HUES6 (cell line): ENCODE data around the gene ZNF823.
A peak's percentile ranks its signal among the peaks of the same experiment; 100 is the strongest.

Experiments
- H3K27ac ChIP-seq: 2 replicates; pipeline ENCODE4 v1.7.0; 2013; ENCODE audit warnings: low read depth, mild to moderate bottlenecking, low read length, inconsistent platforms
- H3K27me3 ChIP-seq: 2 replicates; pipeline ENCODE4 v1.6.1; 2013; ENCODE audit warnings: low read length; ENCODE audit not compliant: control insufficient read depth, insufficient read depth
- H3K36me3 ChIP-seq: 2 replicates; pipeline ENCODE4 v1.6.1; 2013; ENCODE audit warnings: low read length; ENCODE audit not compliant: control insufficient read depth, insufficient read depth
- H3K4me1 ChIP-seq: 2 replicates; pipeline ENCODE4 v1.6.1; 2013; ENCODE audit warnings: low read length; ENCODE audit not compliant: control insufficient read depth, insufficient read depth
- H3K4me3 ChIP-seq: 2 replicates; pipeline ENCODE4 v1.5.1; 2013; ENCODE audit warnings: low read depth, low read length
- H3K9ac ChIP-seq: one replicate; pipeline ENCODE4 v1.6.1; 2013; ENCODE audit warnings: mild to moderate bottlenecking, low read length
- H3K9me3 ChIP-seq: 2 replicates; pipeline ENCODE4 v1.6.1; 2013; ENCODE audit warnings: low read depth, low read length; ENCODE audit not compliant: control insufficient read depth, insufficient read depth

Gene ZNF823

GRCh38 chr19:11737964-11738745 lies 591 bp downstream of the ZNF823 start:
- peak overlapping the region; percentile 75 for H3K9ac ChIP-seq
- peaks cover 15% of the 10 kb centered on the region for H3K27me3 ChIP-seq
- H3K36me3 ChIP-seq, result no peaks in the 10 kb centered on the region
- no peak overlapping the region for H3K27ac ChIP-seq
- H3K4me1 ChIP-seq, result peaks cover 7% of the 10 kb centered on the region; the same call in 1 of the 2 replicates
- peak overlapping the region; percentile 91 for H3K4me3 ChIP-seq
- H3K9me3 ChIP-seq, result no peaks in the 10 kb centered on the region

- Histone ChIP-seq H3K27ac (no peak overlapping the region), H3K36me3 (no peaks in the 10 kb centered on the region), H3K4me1 (peaks cover 10% of the 10 kb centered on the region; the same call in 1 of the 2 replicates), H3K9ac (no peak overlapping the region), H3K9me3 (no peaks in the 10 kb centered on the region), H3K4me3 (no peak overlapping the region), H3K27me3 (peaks cover 10% of the 10 kb centered on the region)
Measured at GRCh38 chr19:11736696-11737095, 2.0 kb downstream of the ZNF823 start.

GRCh38 chr19:11735375-11735774 lies 3.4 kb downstream of the ZNF823 start:
- Histone ChIP-seq H3K9me3 (no peaks in the 10 kb centered on the region), H3K27me3 (peaks cover 10% of the 10 kb centered on the region), H3K27ac (no peak overlapping the region), H3K4me1 (peaks cover 10% of the 10 kb centered on the region; the same call in 1 of the 2 replicates), H3K9ac (no peak overlapping the region), H3K36me3 (no peaks in the 10 kb centered on the region), H3K4me3 (no peak overlapping the region)

GRCh38 chr19:11729586-11729985 lies 9.2 kb downstream of the ZNF823 start:
- Histone ChIP-seq H3K9me3 (peaks cover 11% of the 10 kb centered on the region; the same call in 1 of the 2 replicates), H3K27ac (no peak overlapping the region)

GRCh38 chr19:11722414-11722813 lies 16.3 kb downstream of the ZNF823 start:
- peaks cover 57% of the 10 kb centered on the region for H3K9me3 ChIP-seq

More at GRCh38 chr19:11729586-11729985, 9.2 kb downstream of the ZNF823 start:
- Histone ChIP-seq H3K4me1 (0 out of 2 replicates have a peak, but pooled peaks cover 5% of the 10 kb centered on the region), H3K27me3 (no peaks in the 10 kb centered on the region), H3K4me3 (no peak overlapping the region), H3K9ac (no peak overlapping the region), H3K36me3 (peaks cover 7% of the 10 kb centered on the region)

GRCh38 chr19:11721681-11722080 lies 17.1 kb downstream of the ZNF823 start:
- Histone ChIP-seq H3K9me3 (peaks cover 60% of the 10 kb centered on the region), H3K9ac (no peak overlapping the region), H3K4me3 (no peak overlapping the region), H3K36me3 (peaks cover 41% of the 10 kb centered on the region), H3K4me1 (no peaks in the 10 kb centered on the region), H3K27ac (no peak overlapping the region), H3K27me3 (no peaks in the 10 kb centered on the region)

More at GRCh38 chr19:11722414-11722813, 16.3 kb downstream of the ZNF823 start:
- H3K9ac ChIP-seq, result no peak overlapping the region
- H3K27ac ChIP-seq, result no peak overlapping the region
- H3K36me3 ChIP-seq, result peaks cover 41% of the 10 kb centered on the region
- H3K27me3 ChIP-seq, result no peaks in the 10 kb centered on the region
- no peaks in the 10 kb centered on the region for H3K4me1 ChIP-seq
- no peak overlapping the region for H3K4me3 ChIP-seq

- no peak overlapping the region for H3K9ac ChIP-seq
- H3K27ac ChIP-seq, result no peak overlapping the region
- H3K36me3 ChIP-seq, result no peaks in the 10 kb centered on the region
- H3K9me3 ChIP-seq, result peaks cover 14% of the 10 kb centered on the region; the same call in 1 of the 2 replicates
- H3K4me3 ChIP-seq, result no peak overlapping the region
- no peaks in the 10 kb centered on the region for H3K4me1 ChIP-seq
- no peaks in the 10 kb centered on the region for H3K27me3 ChIP-seq
Measured at GRCh38 chr19:11710313-11710712, 28.4 kb downstream of the ZNF823 start.

- no peak overlapping the region for H3K9ac ChIP-seq
- no peak overlapping the region for H3K4me3 ChIP-seq
- no peaks in the 10 kb centered on the region for H3K36me3 ChIP-seq
- peaks cover 11% of the 10 kb centered on the region; the same call in 1 of the 2 replicates for H3K9me3 ChIP-seq
- no peaks in the 10 kb centered on the region for H3K27me3 ChIP-seq
- no peaks in the 10 kb centered on the region for H3K4me1 ChIP-seq
- no peak overlapping the region for H3K27ac ChIP-seq
Measured at GRCh38 chr19:11708457-11708856, 30.3 kb downstream of the ZNF823 start.

GRCh38 chr19:11705474-11705873 lies 33.3 kb downstream of the ZNF823 start:
- Histone ChIP-seq H3K27ac (no peak overlapping the region), H3K9ac (no peak overlapping the region), H3K9me3 (peaks cover 9% of the 10 kb centered on the region; the same call in 1 of the 2 replicates), H3K4me1 (no peaks in the 10 kb centered on the region), H3K27me3 (no peaks in the 10 kb centered on the region), H3K4me3 (no peak overlapping the region), H3K36me3 (no peaks in the 10 kb centered on the region)

GRCh38 chr19:11704626-11705025 lies 34.1 kb downstream of the ZNF823 start:
- no peaks in the 10 kb centered on the region for H3K4me1 ChIP-seq
- H3K9me3 ChIP-seq, result peaks cover 5% of the 10 kb centered on the region; the same call in 1 of the 2 replicates
- no peaks in the 10 kb centered on the region for H3K27me3 ChIP-seq
- no peaks in the 10 kb centered on the region for H3K36me3 ChIP-seq
- no peak overlapping the region for H3K9ac ChIP-seq
- no peak overlapping the region for H3K27ac ChIP-seq
- H3K4me3 ChIP-seq, result no peak overlapping the region
